ENCODE measurements around the gene TOP3A.
"Not testable (repeated sequence)": the region's sequence is repeated elsewhere in the genome, so short reads cannot be mapped to it uniquely, and the experiment has no call there.

Gene TOP3A

DNA sequence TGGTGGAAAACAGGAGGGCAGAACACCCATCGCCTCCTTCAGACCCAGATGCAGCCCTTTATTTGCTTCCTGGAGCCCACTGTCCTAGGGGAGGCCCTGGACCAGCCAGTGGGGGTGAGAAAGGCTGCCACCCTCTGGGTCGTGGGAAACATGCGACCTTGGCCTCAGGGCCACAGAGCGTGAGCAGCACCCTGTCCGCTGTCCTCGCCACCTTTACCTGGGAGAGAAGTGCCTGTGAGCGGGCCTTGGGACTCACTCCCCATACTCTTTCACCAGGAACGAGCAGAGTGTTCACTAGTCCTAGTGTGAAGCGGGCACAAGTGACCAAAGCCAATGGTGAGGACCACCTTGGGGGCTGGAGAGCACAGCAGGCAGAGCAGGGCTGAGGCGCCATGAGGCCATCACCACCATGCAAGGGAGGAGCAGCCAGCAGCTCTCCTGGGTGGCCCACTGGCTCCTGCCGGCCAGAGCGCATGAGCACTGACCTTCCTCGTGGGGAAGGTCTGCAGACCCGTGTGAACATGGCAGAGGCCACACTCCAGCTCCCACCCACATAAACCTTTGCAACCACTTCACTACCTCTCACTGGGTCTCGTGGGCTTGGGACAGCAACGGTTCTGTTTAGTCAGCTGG, 8.8 kb upstream of the TOP3A start:
- no peak for DNase-seq (ENCODE audit: low spot score)

DNA sequence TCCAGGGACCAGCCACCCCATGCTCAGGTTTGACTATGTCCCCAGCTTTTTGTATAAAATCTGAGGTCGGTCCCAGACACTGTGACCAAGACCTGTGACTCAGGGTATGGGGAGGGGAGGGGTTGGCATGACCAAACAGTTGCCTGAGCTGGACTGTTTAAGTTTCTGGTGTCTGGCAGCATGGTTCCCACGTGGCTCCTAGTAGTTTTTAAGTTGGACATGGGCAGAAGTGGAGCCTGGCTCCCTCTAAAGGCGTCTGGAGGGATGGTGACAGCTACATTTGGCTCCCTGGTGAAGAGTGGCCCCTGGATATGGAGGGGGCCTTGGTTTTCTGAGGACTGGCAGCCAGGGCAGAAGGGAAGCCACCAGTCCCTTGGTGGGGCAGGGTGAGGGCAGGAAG, 8.2 kb upstream of the TOP3A start:
- peak; percentile 49 for DNase-seq (ENCODE audit: low spot score)

DNA sequence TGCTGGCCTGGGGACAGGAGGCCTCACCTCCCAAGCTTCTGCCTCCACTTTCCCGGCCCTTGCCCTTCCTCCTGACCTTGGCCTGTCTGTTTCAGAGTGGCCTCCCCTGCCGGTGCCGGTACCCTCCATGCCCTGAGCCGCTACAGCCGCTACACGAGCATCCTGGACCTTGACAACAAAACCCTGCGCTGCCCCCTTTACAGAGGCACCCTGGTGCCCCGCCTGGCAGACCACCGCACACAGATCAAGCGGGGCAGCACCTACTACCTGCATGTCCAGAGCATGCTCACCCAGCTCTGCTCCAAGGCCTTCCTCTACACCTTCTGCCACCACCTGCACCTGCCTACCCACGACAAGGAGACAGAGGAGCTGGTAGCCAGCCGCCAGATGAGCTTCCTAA, 7.7 kb upstream of the TOP3A start:
- DNase-seq (ENCODE audit: low spot score), result no peak

DNA sequence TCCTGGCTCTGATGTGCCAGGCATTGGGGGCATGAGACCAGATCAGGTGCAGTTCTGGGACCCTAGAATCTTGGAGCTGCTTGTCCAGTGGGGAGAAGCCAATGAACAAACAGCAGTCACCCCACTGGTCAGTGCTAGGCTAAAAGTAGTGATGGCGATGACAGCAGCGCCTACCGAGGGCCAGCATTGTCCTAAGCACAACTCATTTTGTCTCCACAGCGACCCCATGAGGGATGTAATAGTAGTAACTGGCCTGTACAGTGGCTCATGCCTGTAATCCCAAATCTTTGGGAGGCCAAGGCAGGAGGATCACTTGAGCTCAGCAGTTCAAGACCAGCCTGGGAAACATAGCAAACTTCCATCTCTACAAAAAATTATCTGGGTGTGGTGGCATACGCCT, 6.5 kb upstream of the TOP3A start:
- DNase-seq (ENCODE audit: low spot score), result peak; percentile 20

DNA sequence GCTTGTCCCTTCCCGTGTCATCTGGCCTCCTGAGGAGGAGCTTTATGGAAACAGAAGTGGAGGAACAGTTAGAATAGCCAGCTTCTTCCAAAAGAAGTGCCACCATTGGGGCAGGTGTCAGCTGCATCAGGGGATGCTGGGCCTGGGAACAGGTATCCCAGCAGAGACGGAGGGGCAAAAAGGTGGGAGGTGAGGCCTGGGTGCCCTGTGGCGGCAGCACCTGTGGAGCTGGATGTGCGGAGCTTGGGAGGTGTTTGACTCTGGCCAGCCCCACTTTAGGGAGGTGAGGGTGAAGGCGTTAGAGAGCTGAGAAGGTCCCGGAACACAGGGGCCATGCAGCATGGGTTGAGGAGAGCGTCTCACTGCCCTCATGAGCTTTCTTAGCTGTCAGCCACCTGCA, 5.5 kb upstream of the TOP3A start:
- no peak for DNase-seq (ENCODE audit: low spot score)

DNA sequence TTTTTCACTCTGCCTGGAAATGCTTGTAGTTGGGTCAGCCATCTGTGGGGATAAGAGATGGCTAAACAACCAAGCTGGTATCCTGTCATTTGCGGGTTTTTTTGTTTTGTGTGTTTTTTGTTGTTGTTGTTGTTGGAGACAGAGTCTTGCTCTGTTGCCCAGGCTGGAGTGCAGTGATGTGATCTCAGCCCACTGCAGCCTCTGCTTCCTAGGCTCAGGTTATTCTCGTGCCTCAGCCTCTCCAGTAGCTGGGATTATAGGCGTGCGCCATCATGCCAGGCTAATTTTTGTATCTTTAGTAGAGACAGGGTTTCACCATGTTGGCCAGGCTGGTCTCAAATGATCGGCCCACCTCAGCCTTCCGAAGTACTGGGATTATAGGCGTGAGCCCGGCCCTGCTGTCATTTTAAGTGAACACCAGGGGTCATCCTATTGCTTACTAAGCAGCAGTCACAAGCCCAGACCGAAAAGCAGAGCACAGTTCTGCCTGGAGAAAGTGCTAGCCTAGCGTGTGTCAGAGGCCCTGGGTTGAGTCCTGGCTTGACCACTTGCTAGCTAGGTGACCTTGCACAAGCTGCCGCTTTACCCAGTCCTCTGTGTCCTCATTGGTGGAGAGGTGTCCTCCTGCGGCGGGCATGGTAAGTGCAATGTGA, 4.9 kb upstream of the TOP3A start:
- DNase-seq (ENCODE audit: low spot score), result peak; percentile 60

DNA sequence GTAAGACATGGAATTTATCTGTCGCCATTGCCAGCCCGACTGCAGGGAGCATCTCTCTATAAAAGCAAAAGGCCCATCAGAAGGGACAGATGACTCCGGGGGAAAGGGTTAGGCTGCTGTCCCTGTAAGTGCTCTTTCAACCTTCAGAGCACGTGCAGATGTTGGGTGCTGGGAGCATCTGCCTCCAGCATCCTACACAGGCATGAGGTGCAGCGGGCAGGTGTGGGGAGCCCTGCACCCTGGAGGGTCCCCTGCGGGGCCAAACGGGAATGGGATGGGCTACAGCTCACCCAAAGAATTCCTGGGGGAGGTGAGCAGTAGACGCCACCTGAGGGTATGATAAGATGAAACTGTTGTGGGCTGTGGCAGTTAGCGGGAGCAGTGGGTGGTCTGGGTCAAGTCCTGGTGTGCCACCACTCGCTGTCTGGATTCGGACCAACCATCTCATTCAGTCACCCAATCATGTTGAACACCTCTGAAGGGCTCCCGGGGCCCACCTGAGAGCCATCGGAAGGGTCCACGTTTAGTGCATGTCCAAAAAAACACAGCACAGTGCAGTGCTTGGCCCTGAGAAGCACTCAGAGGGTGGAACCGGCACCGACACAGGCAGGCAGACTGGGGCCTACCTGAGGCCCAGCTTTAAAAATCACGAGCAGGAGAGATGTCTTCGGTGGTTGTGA, 4.1 kb upstream of the TOP3A start:
- DNase-seq (ENCODE audit: low spot score), result no peak

DNA sequence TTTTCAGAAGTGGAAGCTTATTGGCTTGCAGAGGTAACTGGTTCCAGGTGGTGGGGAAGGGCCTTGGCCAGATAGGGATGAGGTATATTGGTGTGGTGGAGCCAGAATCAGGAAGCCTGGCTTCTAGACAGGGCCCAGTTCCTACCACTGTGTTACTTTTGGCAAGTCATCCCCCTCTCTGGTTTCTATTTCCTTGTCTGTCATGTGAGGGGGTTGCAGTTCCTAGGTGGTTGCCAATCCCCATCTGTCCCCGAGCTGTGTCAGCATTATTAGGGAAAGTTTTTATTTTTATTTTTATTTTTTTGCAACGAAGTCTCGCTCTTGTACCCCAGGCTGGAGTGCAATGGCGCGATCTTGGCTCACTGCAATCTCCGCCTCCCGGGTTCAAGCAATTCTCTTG, 3.3 kb upstream of the TOP3A start:
- DNase-seq (ENCODE audit: low spot score), result no peak

DNA sequence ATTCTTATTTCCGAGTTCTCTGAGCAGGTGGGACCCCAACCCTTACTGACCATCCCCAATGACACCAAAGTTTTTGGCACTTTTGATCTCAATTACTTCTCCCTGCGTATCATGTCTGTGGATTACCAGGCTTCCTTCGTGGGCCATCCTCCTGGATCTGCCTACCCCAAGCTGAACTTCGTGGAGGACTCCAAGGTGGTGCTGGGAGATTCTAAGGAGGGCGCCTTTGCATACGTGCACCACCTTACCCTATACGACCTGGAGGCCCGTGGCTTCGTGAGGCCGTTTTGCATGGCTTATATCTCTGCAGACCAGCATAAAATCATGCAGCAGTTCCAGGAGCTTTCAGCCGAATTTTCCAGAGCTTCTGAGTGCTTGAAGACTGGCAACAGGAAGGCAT, 1.2 kb upstream of the TOP3A start:
- DNase-seq (ENCODE audit: low spot score), result no peak

DNA sequence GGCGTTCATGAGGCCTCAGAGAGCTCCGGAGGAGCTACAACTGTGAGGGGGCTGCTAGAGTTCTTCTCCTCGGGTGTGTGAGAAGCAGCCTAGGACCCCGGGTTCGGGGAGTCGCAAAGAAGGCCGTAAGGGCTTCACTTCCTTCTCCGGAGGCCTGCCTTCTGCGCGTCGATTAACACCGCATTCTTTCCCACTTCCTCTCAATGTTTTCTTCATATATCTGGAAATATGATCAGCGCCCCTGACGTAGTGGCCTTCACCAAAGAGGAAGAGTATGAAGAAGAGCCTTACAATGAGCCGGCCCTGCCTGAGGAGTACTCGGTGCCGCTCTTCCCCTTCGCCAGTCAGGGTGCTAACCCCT, 748 bp upstream of the TOP3A start:
- DNase-seq (ENCODE audit: low spot score), result peak; percentile 12

DNA sequence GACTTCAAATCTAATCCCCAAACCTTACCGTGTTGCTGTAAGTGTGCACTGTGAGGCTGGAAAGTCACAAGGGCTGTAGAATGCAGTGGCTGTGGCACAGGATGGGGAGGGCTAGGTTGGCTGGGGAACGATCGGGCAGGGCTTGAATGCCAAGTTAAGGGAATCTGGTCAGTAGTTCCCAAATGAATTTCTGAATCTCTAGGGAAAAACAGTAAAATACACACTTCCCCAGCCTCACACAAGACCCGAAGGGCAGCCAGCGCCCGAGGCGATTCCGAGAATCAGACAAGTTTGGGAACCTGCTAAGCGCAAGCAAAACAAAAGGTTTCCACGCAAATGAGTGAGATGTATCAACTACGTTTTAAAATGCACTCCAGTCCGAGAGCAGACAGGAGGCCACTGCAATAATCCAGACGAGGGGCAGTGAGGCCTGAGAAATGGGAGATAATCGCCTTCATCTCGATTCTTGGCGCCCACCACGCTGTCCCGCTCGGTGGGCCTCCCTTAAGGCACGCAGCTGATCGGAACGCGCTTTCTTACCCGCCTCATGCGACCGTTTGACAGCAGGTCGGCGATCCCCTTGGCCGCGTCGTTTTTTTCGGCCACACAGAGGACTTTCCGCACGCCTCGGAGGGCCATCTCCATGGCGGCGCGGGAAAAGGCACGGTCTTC, 599 bp downstream of the TOP3A start:
- peak; percentile 43 for DNase-seq (ENCODE audit: low spot score)

DNA sequence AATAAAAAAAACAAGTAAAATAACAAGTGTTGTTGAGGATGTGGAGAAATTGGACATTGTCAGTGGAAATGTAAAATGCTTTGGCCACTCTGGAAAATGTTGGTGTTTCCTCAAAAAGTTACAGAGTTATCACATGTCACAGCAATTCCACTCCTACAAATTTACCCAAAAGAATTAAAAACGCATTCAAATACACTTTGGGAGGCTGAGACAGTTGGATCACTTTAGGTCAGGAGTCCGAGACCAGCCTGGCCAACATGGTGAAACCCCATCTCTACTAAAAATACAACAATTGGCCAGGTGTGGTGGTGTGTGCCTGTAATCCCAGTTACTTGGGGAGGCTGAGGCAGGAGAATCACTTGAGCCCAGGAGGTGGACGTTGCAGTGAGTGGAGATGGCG, 5.6 kb downstream of the TOP3A start:
- DNase-seq (ENCODE audit: low spot score), result no peak

DNA sequence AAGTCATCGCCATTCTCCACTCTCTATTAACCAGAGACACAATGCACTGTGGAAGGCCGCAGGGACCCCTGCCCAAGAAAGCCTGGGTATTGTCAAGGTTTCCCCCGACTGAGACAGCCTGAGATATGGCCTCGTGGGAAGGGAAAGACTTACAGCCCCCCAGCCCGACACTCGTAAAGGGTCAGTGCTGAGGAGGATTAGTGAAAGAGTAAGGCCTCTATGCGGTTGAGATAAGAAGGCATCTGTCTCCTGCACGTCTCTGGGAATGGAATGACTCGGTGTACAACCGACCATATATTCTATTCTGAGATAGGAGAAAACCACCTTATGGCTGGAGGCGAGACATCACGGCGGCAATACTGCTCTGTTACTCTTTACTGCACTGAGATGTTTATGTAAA, 11.6 kb downstream of the TOP3A start:
- not testable (repeated sequence) for DNase-seq (ENCODE audit: low spot score)

DNA sequence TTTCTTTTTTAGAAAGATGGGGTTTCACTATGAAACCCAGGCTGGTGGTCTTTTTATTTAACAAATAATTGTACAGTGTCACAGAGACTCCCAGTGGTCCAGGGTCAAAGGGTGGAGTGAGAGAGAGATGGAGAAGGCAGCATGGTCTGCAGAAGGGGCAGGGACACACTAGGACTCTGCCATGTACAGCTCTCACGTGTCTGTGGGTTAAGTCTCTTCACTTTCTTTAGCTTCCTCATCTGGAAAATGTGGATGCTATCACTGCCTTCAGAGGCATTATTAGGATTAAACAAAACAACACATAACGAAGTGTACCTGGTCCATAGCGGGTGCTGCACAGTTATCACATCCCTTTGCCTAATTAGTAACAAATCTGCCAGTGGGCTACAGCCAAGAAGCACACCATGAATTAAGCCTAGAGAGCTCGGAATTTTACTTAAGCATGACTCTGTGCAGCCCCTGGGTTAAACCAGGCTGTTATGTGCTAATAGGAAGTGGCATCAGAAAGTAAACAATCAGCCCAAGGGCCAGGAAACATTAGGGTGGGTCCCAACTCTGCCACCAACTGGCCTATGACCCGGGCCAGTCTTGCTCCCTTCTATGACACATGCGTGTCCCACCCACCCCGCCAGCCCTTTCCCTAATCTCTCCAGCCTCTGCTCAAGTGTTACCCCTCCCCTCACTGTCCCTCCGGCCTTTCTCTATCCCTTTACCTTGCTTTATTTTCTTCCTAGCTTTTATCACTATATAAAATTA, 13.9 kb downstream of the TOP3A start:
- DNase-seq (ENCODE audit: low spot score), result no peak

DNA sequence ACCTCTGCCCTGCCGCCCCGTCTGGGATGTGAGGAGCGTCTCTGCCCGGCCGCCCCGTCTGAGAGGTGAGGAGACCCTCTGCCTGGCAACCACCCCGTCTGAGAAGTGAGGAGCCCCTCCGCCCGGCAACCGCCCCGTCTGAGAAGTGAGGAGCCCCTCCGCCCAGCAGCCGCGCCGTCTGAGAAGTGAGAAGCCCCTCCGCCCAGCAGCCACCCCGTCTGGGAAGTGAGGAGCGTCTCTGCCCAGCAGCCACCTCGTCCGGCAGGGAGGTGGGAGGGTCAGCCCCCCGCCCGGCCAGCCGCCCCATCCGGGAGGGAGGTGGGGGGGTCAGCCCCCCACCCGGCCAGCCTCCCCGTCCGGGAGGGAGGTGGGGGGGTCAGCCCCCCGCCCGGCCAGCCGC, 16.7 kb downstream of the TOP3A start:
- not testable (repeated sequence) for DNase-seq (ENCODE audit: low spot score)

DNA sequence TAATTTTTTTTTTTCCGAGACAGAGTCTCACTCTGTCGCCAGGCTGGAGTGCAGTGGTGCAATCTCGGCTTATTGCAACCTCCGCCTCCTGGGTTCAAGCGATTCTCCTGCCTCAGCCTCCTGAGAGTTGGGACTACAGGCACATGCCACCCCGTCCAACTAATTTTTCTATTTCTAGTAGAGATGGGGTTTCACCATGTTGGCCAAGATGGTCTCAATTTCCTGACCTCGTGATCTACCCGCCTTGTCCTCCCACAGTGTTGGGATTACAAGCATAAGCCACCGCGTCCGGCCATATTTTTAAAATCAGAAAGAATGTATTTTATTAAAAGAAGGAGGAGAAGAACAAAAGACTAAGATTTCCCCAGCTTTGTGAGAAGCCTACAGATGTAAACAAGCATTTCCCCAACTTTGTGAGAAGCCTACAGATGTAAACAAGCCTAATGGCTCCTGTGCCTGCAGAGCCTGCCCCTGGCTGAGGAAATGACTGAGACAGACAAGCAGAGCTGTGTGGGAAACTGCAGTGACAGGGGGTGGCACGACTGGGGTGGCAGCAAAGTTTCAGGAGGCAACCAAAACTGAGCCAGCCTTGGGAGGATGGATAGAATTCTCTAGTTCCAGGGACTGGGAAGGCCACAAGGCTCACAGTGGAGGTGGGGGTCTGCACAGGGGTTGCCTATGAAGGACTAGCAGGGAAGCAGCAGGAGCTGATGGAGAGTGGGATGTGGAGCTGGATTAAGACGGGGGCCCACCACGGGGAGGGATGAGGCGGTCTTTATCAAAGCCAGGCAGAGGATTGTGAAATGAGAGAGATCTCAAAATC, 22.9 kb downstream of the TOP3A start:
- no peak for DNase-seq (ENCODE audit: low spot score)

DNA sequence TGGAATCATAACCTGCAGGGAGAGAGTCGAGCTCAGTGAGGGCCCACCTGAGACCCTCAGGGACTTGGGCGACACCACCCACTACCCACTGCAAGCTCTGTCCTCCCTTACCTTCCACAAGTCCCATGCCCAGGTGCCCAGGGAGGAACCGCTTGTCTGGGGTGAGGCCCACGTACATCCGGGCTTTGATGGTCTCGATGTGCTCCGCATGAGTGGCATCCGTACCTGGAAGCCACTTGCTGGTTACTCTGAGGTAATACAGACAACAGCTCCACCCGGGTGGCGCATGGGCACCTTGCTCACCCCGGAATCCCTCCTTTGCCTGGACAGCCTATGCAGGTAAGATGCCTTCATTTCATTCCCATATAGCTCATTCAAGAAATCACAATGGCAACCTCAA, 29.5 kb downstream of the TOP3A start:
- no peak for DNase-seq (ENCODE audit: low spot score)

DNA sequence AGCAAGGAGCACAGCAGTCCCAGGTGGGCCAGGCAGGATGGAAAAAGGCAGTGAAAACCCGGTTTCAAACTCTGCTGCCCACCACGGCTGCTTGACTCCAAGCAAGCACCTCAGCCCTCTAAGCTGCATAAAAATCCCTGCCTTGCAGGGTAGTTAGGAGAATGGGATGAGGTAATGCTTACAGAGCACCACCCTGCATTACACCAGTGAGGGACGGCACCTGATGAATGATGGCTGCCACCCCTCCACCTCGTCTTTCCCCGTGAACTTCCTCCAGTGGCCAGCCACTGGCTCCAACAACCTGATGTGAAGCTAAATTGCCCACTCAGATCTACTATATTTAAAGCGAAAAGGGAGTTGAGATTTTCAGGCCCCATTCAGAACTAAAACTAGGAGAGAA, 33.0 kb downstream of the TOP3A start:
- no peak for DNase-seq (ENCODE audit: low spot score)

DNA sequence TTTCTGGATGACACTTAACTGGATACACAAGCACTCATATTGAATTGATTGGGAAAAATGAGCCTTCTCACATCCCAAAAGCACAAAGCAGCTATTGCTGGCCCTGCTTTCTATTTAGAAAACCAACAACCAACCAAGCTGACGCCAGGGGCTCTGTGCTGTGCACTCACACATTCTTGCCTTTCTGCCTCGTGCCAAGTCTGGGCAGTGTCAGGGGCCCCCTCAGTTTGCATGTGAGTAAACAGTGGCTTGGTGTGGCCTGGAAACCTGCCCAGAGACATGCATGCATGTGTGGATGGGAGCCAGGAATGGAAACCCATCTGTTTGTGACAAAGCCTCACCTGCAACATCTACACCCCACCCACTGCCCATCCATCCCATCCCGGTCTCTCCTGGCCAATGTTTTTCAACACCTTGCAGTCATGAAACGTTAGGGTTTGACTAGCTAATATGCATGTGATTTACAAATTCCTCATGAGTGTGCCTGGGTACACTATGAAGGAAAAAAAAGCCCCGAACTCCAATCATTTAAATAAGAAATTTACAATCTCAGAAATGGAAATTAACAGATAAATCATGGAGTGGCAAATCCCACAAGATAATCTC, 33.9 kb downstream of the TOP3A start:
- no peak for DNase-seq (ENCODE audit: low spot score)

DNA sequence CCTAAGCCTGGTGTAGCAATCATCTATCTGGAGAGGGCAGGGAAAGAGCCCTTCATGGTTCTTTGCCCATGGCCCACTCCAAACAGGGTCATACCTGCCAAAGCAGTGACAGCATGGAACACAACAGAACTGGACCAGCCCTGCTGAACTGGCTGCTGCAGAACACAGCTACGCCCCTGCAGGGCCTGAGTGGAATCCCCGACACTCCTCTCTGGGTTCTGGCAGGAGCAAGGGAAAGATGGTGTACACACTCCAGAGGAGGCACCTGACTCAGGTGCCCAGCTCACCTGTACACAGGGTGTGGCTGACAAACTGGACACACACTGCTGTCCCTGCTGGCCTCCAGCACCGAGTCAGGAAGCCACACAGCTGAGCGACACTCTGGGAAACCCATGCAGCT, 34.5 kb downstream of the TOP3A start:
- DNase-seq (ENCODE audit: low spot score), result no peak

DNA sequence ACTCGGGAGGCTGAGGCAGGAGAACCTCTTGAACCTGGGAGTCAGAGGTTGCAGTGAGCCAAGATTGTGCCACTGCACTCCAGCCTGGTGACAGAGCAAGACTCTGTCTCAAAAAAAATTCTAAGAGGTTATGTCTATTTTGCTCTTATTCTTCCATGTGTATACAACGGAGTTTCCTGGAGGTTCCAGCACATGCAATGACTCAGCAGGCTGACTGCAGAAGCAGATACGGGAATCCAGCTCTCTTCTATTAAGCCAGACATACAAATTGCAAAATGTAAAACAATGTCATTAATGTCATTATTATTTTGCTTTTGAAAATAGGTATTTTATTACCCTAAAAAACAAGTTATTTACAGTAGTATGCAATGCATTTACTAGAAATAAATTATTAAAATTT, 35.9 kb downstream of the TOP3A start:
- DNase-seq (ENCODE audit: low spot score), result no peak

Data from RKO (cell line).